Measurements from ENCODE around the gene TARM1. TPM values are rescaled to one million over a fixed set of nuclear protein-coding genes. Genes with fewer than 3 reads are reported as not detected.
"Not testable (repeated sequence)": the region's sequence is repeated elsewhere in the genome, so short reads cannot be mapped to it uniquely, and the experiment has no call there.

TARM1 gene
- total RNA-seq, 1 experiment from 2014 or later: not detected

- TF ChIP-seq CTCF (IDR thresholded peaks at IDR 0.05; ENCODE audit: unreplicated experiment): no peak
- Mint-ChIP-seq H3K27me3 (ENCODE audit: unreplicated experiment) (peaks cover 18% of the 10 kb centered on the region), H3K4me1 (ENCODE audit: low read depth, unreplicated experiment) (peaks cover 22% of the 10 kb centered on the region), H3K27ac (ENCODE audit: unreplicated experiment) (no peak overlapping the region), H3K4me3 (ENCODE audit: low read depth, unreplicated experiment) (no peak overlapping the region), H3K9me3 (ENCODE audit: low read depth, unreplicated experiment) (no peaks in the 10 kb centered on the region), H3K36me3 (ENCODE audit: insufficient read depth, unreplicated experiment) (peaks cover 32% of the 10 kb centered on the region)
- no peak for DNase-seq
- no TSS peak for BruUV-seq (replicated peaks)
- intact Hi-C loops (cut with micrococcal nuclease; ENCODE audit: unreplicated experiment): loop anchor here (10.0 kb wide), 1 partner anchor 295 kb away; no protein-coding TSS in a partner anchor
- CTCF ChIA-PET: interaction anchor here (0.6 kb wide), 1 partner anchor 22 kb away, joined by 6 read pairs; no protein-coding TSS in a partner anchor
Measured at GRCh38 chr19:54099190-54099902, 18.2 kb upstream of the TARM1 start.

- peaks cover 13% of the 10 kb centered on the region for H3K36me3 Mint-ChIP-seq (ENCODE audit: insufficient read depth, unreplicated experiment)
- H3K9me3 Mint-ChIP-seq (ENCODE audit: low read depth, unreplicated experiment): no peaks in the 10 kb centered on the region
- no TSS peak for BruUV-seq (replicated peaks)
- H3K27me3 Mint-ChIP-seq (ENCODE audit: unreplicated experiment): peaks cover 31% of the 10 kb centered on the region
- H3K27ac Mint-ChIP-seq (ENCODE audit: unreplicated experiment): peak overlapping the region; percentile 24
- CTCF ChIA-PET: interaction anchor here (0.6 to 1.2 kb wide), 3 partner anchors 180 to 243 kb away, joined by 3 to 8 read pairs (median 3); no protein-coding TSS in a partner anchor
- peak; percentile 22 for DNase-seq
- no peak for TF ChIP-seq CTCF (IDR thresholded peaks at IDR 0.05; ENCODE audit: unreplicated experiment)
- peak overlapping the region; percentile 64 for H3K4me3 Mint-ChIP-seq (ENCODE audit: low read depth, unreplicated experiment)
- H3K4me1 Mint-ChIP-seq (ENCODE audit: low read depth, unreplicated experiment): peaks cover 14% of the 10 kb centered on the region
- intact Hi-C loops (cut with micrococcal nuclease; ENCODE audit: unreplicated experiment): loop anchor here (10.0 kb wide), 1 partner anchor 292 kb away; no protein-coding TSS in a partner anchor
Measured at GRCh38 chr19:54096617-54097106, 15.5 kb upstream of the TARM1 start.

- intact Hi-C loops (cut with micrococcal nuclease; ENCODE audit: unreplicated experiment): loop anchor here (10.0 kb wide), 1 partner anchor 291 kb away; no protein-coding TSS in a partner anchor
- DNase-seq: peak; percentile 66
- CTCF ChIA-PET: interaction anchor here (0.6 kb wide), 1 partner anchor 243 kb away, joined by 8 read pairs; no protein-coding TSS in a partner anchor
- peak overlapping the region; percentile 24 for H3K27ac Mint-ChIP-seq (ENCODE audit: unreplicated experiment)
- H3K4me3 Mint-ChIP-seq (ENCODE audit: low read depth, unreplicated experiment): peak overlapping the region; percentile 64
- H3K9me3 Mint-ChIP-seq (ENCODE audit: low read depth, unreplicated experiment); BruUV-seq (replicated peaks): not testable (repeated sequence)
- peaks cover 14% of the 10 kb centered on the region for H3K4me1 Mint-ChIP-seq (ENCODE audit: low read depth, unreplicated experiment)
- peaks cover 13% of the 10 kb centered on the region for H3K36me3 Mint-ChIP-seq (ENCODE audit: insufficient read depth, unreplicated experiment)
- H3K27me3 Mint-ChIP-seq (ENCODE audit: unreplicated experiment): peaks cover 31% of the 10 kb centered on the region
Measured at GRCh38 chr19:54095859-54096616, 14.9 kb upstream of the TARM1 start.

- Mint-ChIP-seq H3K4me3 (ENCODE audit: low read depth, unreplicated experiment) (peak overlapping the region; percentile 64), H3K27ac (ENCODE audit: unreplicated experiment) (no peak overlapping the region), H3K9me3 (ENCODE audit: low read depth, unreplicated experiment) (no peaks in the 10 kb centered on the region), H3K4me1 (ENCODE audit: low read depth, unreplicated experiment) (peaks cover 14% of the 10 kb centered on the region), H3K36me3 (ENCODE audit: insufficient read depth, unreplicated experiment) (peaks cover 13% of the 10 kb centered on the region), H3K27me3 (ENCODE audit: unreplicated experiment) (peaks cover 31% of the 10 kb centered on the region)
- CTCF ChIA-PET: no interaction called here
- no TSS peak for BruUV-seq (replicated peaks)
- no peak for TF ChIP-seq CTCF (IDR thresholded peaks at IDR 0.05; ENCODE audit: unreplicated experiment)
- intact Hi-C loops (cut with micrococcal nuclease; ENCODE audit: unreplicated experiment): loop anchor here (10.0 kb wide), 1 partner anchor 290 kb away; no protein-coding TSS in a partner anchor
- DNase-seq: no peak
Measured at GRCh38 chr19:54095136-54095858, 14.1 kb upstream of the TARM1 start.

All from Calu3 (cell line).